ENCODE results near the gene FSCN2.

Gene FSCN2

DNA sequence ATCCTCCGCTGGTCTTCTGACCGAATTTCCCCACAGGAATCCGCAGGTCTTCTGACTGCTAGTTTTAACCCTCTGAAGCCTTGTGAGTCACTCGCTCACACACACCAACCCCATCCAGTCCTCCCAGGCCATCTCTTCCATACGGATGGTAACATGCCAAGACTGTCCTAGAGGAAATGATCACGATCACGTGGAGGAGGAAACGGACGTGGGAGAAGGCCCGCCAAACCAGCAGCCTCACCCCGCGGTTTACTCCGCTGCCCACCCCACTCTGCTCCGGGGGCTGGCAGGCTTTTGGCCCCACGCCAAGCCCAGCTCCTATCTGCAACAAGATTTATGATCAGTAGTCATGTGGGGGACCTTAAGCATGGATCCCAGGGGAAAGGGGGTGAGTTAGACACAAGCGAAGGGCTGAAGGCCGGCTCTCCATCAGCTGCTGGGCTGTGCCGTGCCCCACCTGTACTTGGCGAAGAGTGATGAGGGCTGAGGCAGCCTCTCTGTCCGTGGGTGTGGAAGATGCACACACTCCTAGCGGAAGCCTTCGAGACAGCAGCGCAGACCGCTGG lies 25.5 kb downstream of the FSCN2 start:
- in situ Hi-C loops (cut with HindIII; ENCODE audit: low pct_unique_long_range_greater_than_20kb, low sequenced_read_pairs): no loop called here
- TF ChIP-seq JUND (IDR thresholded peaks at IDR 0.05; ENCODE audit: low read depth): no peak
- DNase-seq (ENCODE audit: low read depth in 1 of 2, low spot score in 1 of 2): peak in 1 of 2 experiments; percentile 57

DNA sequence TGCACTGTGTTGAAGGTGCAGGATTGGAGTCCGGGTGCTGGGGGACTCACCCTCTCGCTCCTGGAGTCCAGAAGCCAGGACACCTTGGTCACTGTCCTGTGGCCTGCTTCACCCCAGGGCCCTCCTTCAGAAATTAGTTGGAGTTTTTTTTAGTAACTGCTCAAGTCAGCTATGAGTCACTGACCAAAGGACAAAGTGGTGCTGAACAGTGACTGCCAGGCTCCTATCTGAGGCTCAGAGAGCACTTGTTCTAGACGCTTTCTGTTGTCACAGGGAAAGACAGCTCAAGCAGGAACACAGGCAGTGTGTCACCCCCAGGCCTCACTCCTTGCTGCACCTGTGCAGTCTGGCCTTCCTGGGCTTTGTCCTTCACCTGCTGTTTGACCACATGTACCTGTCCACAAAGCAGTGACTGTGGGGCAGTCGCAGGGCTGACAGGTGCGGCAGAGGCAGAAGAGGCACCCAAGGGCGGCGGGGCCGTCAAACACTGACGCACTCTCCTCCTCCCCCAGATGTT lies 28.1 kb downstream of the FSCN2 start:
- no peak for DNase-seq (ENCODE audit: low read depth in 1 of 2, low spot score in 1 of 2)
- in situ Hi-C loops (cut with HindIII; ENCODE audit: low pct_unique_long_range_greater_than_20kb, low sequenced_read_pairs): no loop called here

DNA sequence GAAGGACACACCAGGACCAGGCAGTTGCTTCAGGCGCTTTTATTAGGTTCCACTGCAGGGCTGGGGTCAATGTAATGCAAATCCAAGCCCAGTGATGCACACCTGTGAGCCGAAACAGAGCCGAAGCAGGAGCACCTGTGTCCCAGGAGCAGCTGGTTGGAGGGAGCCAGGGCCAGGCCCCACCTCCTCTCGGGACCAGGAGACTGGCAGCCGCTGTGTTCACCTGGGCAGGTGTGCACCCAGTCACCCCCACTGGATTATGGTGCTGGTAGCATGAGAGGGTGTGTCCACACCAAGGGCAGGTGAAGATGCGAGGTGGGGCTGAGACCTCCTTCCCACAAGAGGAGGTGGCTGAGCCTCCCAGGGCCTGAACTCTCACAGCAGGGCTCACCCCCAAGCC lies 28.7 kb downstream of the FSCN2 start:
- in situ Hi-C loops (cut with HindIII; ENCODE audit: low pct_unique_long_range_greater_than_20kb, low sequenced_read_pairs): no loop called here
- TF ChIP-seq JUND (IDR thresholded peaks at IDR 0.05; ENCODE audit: low read depth): no peak
- no peak for DNase-seq (ENCODE audit: low read depth in 1 of 2, low spot score in 1 of 2)

More for the DNA sequence above, 28.1 kb downstream of the FSCN2 start:
- TF ChIP-seq JUND (IDR thresholded peaks at IDR 0.05; ENCODE audit: low read depth): no peak

DNA sequence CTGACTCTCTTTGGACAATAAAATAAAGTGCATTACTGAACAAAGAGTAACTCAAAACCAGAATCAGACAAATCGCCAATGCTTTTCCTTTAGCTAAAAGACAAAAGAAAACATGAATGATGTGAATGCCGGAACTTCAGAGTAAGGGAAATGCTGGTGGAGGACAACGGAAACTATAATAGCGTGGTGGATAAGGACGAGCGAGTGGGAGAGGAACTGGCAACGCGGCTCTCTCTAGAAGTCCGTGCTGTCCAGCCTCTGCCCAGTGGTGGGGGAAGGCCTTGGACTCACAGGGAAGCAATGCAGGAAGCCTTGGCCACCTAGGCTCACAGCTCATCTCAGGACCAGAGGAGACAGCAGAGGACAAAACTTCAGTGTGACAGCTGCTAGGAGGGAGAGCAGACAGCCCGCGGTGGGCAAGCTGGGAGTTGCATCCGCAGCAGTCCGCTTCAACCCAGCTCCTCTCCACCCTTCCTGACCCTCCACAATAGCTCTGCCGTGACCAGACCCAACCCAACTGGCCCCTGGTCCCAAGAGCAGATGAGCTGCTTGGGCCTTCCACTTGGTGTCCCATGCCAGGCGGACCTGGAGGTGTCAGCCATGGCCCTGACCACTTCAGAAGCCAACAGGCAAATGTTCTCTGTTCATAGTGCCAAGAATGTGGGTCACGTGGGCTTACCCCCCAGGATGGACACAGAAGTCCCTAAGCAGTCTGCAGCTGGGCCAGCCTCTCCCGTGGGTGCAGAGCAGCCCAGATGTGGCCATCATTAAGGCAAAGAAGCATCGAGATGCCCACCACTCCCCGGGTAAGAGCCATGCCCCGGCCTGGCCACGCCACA lies 29.3 kb downstream of the FSCN2 start:
- in situ Hi-C loops (cut with HindIII; ENCODE audit: low pct_unique_long_range_greater_than_20kb, low sequenced_read_pairs): no loop called here
- DNase-seq (ENCODE audit: low read depth in 1 of 2, low spot score in 1 of 2): no peak
- TF ChIP-seq JUND (IDR thresholded peaks at IDR 0.05; ENCODE audit: low read depth): no peak

DNA sequence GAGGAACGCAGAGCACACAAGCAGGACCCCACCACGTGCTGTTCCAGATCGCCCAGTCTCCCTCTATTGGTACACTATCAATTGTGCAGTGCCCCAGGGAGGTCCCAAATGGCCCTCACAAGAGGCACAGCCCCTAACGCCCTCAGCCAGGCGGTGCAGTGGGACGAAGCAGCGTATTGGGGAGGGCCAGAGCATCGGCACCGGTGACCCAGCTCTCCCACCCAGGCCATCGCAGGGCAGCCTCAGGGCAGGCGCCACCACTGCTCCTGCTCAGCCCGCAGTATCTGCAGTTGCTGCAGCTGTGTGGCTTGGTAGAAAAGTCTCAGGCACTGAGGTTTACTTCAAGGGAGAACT lies 29.9 kb downstream of the FSCN2 start:
- DNase-seq (ENCODE audit: low read depth in 1 of 2, low spot score in 1 of 2): no peak
- in situ Hi-C loops (cut with HindIII; ENCODE audit: low pct_unique_long_range_greater_than_20kb, low sequenced_read_pairs): no loop called here
- TF ChIP-seq JUND (IDR thresholded peaks at IDR 0.05; ENCODE audit: low read depth): no peak

DNA sequence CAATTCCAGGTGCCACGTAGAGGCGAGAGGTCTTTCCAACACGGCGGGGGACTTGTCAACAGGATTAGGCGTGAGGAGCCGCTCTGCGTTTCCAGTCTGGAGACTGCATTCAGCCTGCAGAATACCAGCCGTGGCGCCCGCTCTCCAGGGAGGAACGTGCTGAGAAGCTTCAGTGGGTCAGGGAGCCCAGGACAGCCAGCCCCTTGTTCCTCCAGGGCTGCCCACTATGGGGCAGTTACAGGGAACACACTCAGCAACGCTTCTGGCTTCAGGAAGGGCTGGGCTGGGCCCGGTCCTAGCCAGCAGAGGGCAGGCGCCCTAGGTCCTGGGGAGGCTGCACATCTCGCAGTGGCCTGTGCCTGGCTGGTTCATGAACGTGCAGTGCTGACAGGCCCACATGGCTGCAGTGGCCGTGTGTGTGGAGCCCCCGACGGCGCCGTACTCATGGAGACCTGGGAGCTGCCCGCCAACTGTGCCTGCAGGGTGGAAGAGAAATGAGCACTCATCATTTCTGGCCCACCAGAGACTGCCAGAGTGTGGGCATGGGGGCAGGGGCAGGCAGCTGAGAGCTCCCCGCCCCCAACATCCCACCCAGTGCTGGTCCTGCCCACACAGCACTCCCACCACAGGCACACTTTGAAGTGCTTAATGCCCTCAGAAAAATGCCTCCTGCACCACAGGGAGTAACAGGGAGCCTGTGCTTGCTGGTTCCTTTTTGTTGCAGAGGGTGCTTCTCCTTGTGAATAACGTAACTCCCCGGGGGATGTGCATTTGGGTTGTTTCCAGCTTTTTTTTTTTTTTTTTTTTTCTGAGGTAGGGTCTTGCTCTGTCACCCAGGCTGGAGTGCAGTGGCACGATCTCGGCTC lies 31.0 kb downstream of the FSCN2 start:
- no peak for TF ChIP-seq JUND (IDR thresholded peaks at IDR 0.05; ENCODE audit: low read depth)
- DNase-seq (ENCODE audit: low read depth in 1 of 2, low spot score in 1 of 2): no peak
- in situ Hi-C loops (cut with HindIII; ENCODE audit: low pct_unique_long_range_greater_than_20kb, low sequenced_read_pairs): no loop called here

DNA sequence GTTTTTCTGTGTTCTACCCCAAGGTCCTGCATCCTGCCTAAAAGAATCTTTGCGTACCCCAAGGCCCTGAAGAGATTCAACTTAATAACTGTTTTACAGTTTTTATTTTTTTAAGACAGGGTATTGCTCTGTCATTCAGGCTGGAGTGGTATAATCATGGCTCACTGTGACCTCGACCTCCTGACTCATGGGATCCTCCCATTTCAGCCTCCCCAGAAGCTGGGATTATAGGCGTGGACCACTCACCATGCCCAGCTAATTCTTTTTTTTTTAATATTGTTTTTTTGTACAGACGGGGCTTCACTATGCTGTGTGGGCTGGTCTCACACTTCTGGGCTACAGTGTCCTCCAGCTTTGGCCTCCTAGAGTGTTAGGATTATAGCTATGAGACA lies 33.3 kb downstream of the FSCN2 start:
- no peak for DNase-seq (ENCODE audit: low read depth in 1 of 2, low spot score in 1 of 2)
- TF ChIP-seq JUND (IDR thresholded peaks at IDR 0.05; ENCODE audit: low read depth): no peak
- in situ Hi-C loops (cut with HindIII; ENCODE audit: low pct_unique_long_range_greater_than_20kb, low sequenced_read_pairs): no loop called here

DNA sequence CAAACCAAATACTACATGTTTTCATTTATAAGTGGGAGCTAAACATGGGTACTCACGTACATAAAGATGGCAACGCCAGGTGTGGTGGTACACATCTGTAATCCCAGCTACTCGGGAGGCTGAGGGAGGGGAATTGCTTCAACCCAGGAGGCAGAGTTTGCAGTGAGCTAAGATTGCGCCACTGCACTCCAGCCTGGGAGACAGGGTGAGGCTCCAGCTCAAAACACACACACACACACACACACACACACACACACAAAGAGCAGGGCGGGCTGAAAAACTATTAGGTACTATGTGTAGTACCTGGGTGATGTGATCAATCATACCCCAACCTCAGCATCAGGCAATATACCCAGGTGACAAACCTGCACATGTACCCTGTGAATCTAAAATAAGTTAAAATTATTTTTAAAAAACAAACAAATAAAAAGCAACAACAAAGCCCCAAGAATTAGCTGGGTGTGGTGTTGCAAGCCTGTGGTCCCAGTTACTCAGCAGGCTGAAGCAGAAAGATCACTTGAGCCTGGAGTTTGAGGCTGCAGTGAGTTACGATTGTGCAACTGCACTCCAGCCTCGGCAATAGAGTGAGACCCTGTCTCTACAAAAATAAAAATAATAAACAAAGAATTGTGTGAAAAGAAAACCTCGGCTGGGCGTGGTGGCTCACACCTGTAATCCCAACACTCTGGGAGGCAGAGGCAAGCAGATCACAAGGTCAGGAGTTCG lies 35.8 kb downstream of the FSCN2 start:
- in situ Hi-C loops (cut with HindIII; ENCODE audit: low pct_unique_long_range_greater_than_20kb, low sequenced_read_pairs): no loop called here
- no peak for TF ChIP-seq JUND (IDR thresholded peaks at IDR 0.05; ENCODE audit: low read depth)
- no peak for DNase-seq (ENCODE audit: low read depth in 1 of 2, low spot score in 1 of 2)

DNA sequence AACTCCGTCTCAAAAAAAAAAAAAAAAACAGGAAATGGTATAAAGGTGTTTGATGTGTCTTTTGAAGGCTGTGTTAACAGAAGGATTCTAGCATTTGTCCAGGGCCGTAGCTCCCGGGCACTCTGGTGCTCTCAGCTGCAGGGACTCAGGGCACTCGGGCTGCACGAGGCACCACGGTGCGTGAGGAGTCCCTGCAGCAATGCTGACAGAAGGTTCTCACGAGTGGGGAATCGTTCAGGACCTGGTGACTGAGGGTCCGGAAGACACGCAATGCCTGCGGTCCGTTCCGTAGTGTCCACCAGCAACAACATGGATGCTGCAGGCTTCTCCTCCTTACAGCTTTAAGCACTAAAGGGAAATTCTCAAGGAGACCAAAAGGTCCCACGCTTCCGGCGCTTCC lies 36.6 kb downstream of the FSCN2 start:
- TF ChIP-seq JUND (IDR thresholded peaks at IDR 0.05; ENCODE audit: low read depth): no peak
- in situ Hi-C loops (cut with HindIII; ENCODE audit: low pct_unique_long_range_greater_than_20kb, low sequenced_read_pairs): no loop called here
- no peak for DNase-seq (ENCODE audit: low read depth in 1 of 2, low spot score in 1 of 2)

DNA sequence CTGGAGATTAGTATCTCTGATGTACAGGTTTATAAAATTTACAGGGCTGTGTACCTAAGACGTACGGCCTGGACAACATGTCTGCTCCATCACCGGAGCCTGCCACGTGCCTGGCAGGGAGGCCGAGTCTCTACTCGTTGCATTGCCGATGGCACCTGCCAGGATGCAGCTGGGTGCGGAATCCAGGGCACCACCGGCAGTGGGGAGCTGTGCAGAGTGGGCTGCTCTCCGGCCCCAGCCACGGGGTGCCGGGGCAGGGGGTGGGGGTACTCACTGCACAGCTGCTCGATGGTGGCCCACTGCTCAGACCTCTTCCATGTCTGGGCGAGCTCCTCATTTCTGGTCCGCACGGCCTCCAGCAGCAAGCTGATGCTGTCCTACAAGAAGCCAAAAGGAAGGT lies 37.1 kb downstream of the FSCN2 start:
- DNase-seq (ENCODE audit: low read depth in 1 of 2, low spot score in 1 of 2): no peak
- in situ Hi-C loops (cut with HindIII; ENCODE audit: low pct_unique_long_range_greater_than_20kb, low sequenced_read_pairs): no loop called here
- no peak for TF ChIP-seq JUND (IDR thresholded peaks at IDR 0.05; ENCODE audit: low read depth)

DNA sequence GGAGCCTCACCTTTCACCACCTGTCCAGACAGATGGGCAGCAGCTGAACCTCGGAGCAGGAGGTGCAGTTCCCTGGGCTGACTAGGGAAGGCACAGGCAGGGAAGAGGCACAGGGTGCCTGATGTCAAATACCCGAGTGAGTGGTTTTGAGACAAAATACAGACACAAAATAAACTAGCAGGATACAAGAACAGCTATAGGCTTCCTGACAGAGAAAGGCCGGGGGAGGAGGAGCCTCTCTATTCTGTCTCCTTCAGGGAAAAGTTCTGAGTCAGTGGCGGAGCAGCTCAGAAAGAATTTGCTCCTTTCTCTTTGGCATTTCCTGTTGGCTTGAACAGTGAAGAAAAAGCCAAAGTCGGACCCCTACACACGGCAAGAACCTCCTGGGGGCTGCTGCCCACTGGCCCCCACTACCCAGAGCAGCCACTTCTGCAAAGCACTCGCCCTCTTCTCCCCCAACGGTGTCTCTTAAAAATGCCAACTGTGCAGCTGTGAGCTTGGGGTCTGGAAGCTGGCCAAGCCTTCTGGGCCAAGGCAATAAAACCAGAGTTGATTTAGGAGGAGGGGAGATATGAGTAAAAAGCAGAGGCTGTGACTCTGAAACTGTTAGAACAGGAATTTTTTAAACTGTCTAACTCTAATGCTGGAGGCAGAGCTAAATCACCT lies 38.4 kb downstream of the FSCN2 start:
- DNase-seq (ENCODE audit: low read depth in 1 of 2, low spot score in 1 of 2): peak; percentile 63 to 87
- in situ Hi-C loops (cut with HindIII; ENCODE audit: low pct_unique_long_range_greater_than_20kb, low sequenced_read_pairs): no loop called here
- 0 out of 2 replicates have a peak, but pooled peaks have one; percentile 55 for TF ChIP-seq JUND (IDR thresholded peaks at IDR 0.05; ENCODE audit: low read depth)

DNA sequence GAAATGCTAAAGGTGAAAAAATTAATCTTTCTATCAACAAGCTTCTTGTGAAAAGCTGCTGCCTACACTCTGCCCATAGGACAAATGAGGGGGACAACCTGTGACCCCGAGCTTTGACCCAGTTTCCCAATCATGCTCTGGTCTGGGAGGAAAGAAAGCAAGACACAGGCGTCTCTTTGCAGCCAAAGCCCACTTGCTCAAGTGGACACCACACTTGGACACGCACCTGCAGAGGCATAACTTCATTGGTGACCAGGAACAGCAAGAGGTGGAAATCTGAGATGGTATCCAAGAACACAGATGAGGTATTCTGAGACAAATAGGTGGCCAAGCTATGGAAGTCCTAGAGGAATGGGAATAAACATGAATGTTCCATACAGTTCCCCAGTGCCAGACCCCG lies 39.0 kb downstream of the FSCN2 start:
- TF ChIP-seq JUND (IDR thresholded peaks at IDR 0.05; ENCODE audit: low read depth): no peak
- in situ Hi-C loops (cut with HindIII; ENCODE audit: low pct_unique_long_range_greater_than_20kb, low sequenced_read_pairs): no loop called here
- DNase-seq (ENCODE audit: low read depth in 1 of 2, low spot score in 1 of 2): no peak
